Embryonic facial prominence (tissue), 1 donor: Measurements from ENCODE around the gene CT47C1.
"Not testable (repeated sequence)": the region's sequence is repeated elsewhere in the genome, so short reads cannot be mapped to it uniquely, and the experiment has no call there.

Source experiments
- DNase-seq: peaks from one replicate; pipeline ENCODE4 v3.0.0-alpha.2; 2016; ENCODE audit errors: extremely low spot score

Gene CT47C1

GRCh38 chrX:119072744-119073143 is at the start of gene CT47C1:
Gene CT47C1 (plus strand): TSS chrX:119072993. CDS start chrX:119073226, 233 bp downstream.
- DNase-seq = no peak

- DNase-seq = no peak
Measured at GRCh38 chrX:119025900-119026299, 46.9 kb upstream of the CT47C1 start.

- DNase-seq = not testable (repeated sequence)
Measured at GRCh38 chrX:119026344-119026743, 46.4 kb upstream of the CT47C1 start.

GRCh38 chrX:119027960-119028732 is 44.6 kb upstream of the CT47C1 start:
- DNase-seq = not testable (repeated sequence)

- DNase-seq = no peak
Measured at GRCh38 chrX:119028733-119029330, 44.0 kb upstream of the CT47C1 start.

GRCh38 chrX:119029656-119030055 is 43.1 kb upstream of the CT47C1 start:
- DNase-seq = not testable (repeated sequence)

- no peak for DNase-seq
Measured at GRCh38 chrX:119030990-119031389, 41.8 kb upstream of the CT47C1 start.

GRCh38 chrX:119036107-119037029 is 36.4 kb upstream of the CT47C1 start:
- DNase-seq = no peak

GRCh38 chrX:119040432-119040831 is 32.4 kb upstream of the CT47C1 start:
- DNase-seq = no peak

- no peak for DNase-seq
Measured at GRCh38 chrX:119041175-119041574, 31.6 kb upstream of the CT47C1 start.

GRCh38 chrX:119042040-119042439 is 30.8 kb upstream of the CT47C1 start:
- DNase-seq = no peak

- DNase-seq = no peak
Measured at GRCh38 chrX:119042996-119043395, 29.8 kb upstream of the CT47C1 start.

- DNase-seq = no peak
Measured at GRCh38 chrX:119045884-119046283, 26.9 kb upstream of the CT47C1 start.

- no peak for DNase-seq
Measured at GRCh38 chrX:119055687-119056086, 17.1 kb upstream of the CT47C1 start.

GRCh38 chrX:119062750-119063374 is 9.9 kb upstream of the CT47C1 start:
- DNase-seq = no peak

- DNase-seq = no peak
Measured at GRCh38 chrX:119063428-119063827, 9.4 kb upstream of the CT47C1 start.

- no peak for DNase-seq
Measured at GRCh38 chrX:119067023-119067739, 5.6 kb upstream of the CT47C1 start.

- DNase-seq = no peak
Measured at GRCh38 chrX:119069128-119069527, 3.7 kb upstream of the CT47C1 start.

- DNase-seq = no peak
Measured at GRCh38 chrX:119069762-119070161, 3.0 kb upstream of the CT47C1 start.

GRCh38 chrX:119071381-119071780 is 1.4 kb upstream of the CT47C1 start:
- no peak for DNase-seq
